Lung (tissue), 12 donors: ENCODE results near the gene LTBP1. TPM values are rescaled to one million over a fixed set of nuclear protein-coding genes. Genes with fewer than 3 reads are reported as not detected.

Source experiments
- ATAC-seq: fragments of 200-7000 bp; cut with Tn5 transposase; one replicate; pipeline ENCODE4 v1.9.1; 2020; ENCODE audit warnings: moderate number of reproducible peaks; ENCODE audit not compliant: insufficient read depth, low FRiP score
- DNase-seq, 3 donors: peaks; one replicate each; pipeline ENCODE4 v3.0.0-alpha.2; 2013 to 2017
- H3K27ac ChIP-seq, 2 donors: one replicate each; pipeline ENCODE4 v1.5.1; 2013; ENCODE audit warnings: mild to moderate bottlenecking in 2 of 2, moderate library complexity in 2 of 2, control low read depth in 1 of 2, inconsistent platforms in 1 of 2, low read depth in 1 of 2, low read length in 1 of 2
- H3K27me3 ChIP-seq, 3 donors: one replicate each; pipeline ENCODE4 v1.5.1; 2013; ENCODE audit warnings: low read length in 2 of 3; ENCODE audit not compliant: control insufficient read depth in 3 of 3, insufficient read depth in 3 of 3
- H3K36me3 ChIP-seq, 4 donors: one replicate each; pipeline ENCODE4 v1.5.1; 2013; ENCODE audit warnings: low read length in 4 of 4, mild to moderate bottlenecking in 1 of 4, moderate library complexity in 1 of 4; ENCODE audit not compliant: control insufficient read depth in 4 of 4, insufficient read depth in 4 of 4
- H3K4me1 ChIP-seq, 5 donors: one replicate each; pipeline ENCODE4 v1.5.1; 2013; ENCODE audit warnings: low read length in 5 of 5, mild to moderate bottlenecking in 2 of 5, moderate library complexity in 1 of 5; ENCODE audit not compliant: control insufficient read depth in 5 of 5, insufficient read depth in 5 of 5
- H3K4me3 ChIP-seq: one replicate; pipeline ENCODE4 v1.5.1; 2013; ENCODE audit warnings: mild to moderate bottlenecking, control low read depth, moderate library complexity
- H3K9ac ChIP-seq, 2 donors: one replicate each; pipeline ENCODE4 v1.5.1; 2013; ENCODE audit warnings: low read length in 2 of 2, control low read depth in 1 of 2; ENCODE audit not compliant: insufficient read depth in 1 of 2
- H3K9me3 ChIP-seq, 4 donors: one replicate each; pipeline ENCODE4 v1.5.1; 2013; ENCODE audit warnings: low read length in 3 of 4, mild to moderate bottlenecking in 1 of 4, moderate library complexity in 1 of 4; ENCODE audit not compliant: control insufficient read depth in 4 of 4, insufficient read depth in 3 of 4
- WGBS, 2 donors: extraction: QIAGEN DNeasy Blood & Tissue Kit; methylation state at CpG; one replicate each; pipeline ENCODE4 v1.1.7; 2013; 5-methylcytosine and 5-hydroxymethylcytosine counted together
- polyA plus RNA-seq, 2 donors: library from polyadenylated mRNA; stranded (reverse); fragments of 200-250 nt; gene quantifications; one replicate each; pipeline ENCODE4 v1.2.1, GENCODE V29; 2013
- total RNA-seq, 2 donors: library from RNA; depleted of rRNA in 1 of 2; stranded (reverse); fragments of >200 nt in 1 of 2; gene quantifications; one replicate each; pipeline ENCODE4 v1.2.1, GENCODE V29; 2014 to 2021
- TF ChIP-seq, protein P1 (sequence below): IDR thresholded peaks from 2 replicates; pipeline ENCODE4 v1.5.1; 2012; ENCODE audit warnings: mild to moderate bottlenecking; ENCODE audit errors: control extremely low read depth, extremely low read depth
- donor health status: control.
- donor health status: control.
- donor health status: Bipolar disorder and iron deficiency.
- donor health status: healthy.
- donor health status: DM: yes; HTN: yes; CAD: no.

Gene LTBP1
- total and polyA plus RNA-seq, 4 donors: 8.8 to 57.4 (median 28.6) TPM

DNA sequence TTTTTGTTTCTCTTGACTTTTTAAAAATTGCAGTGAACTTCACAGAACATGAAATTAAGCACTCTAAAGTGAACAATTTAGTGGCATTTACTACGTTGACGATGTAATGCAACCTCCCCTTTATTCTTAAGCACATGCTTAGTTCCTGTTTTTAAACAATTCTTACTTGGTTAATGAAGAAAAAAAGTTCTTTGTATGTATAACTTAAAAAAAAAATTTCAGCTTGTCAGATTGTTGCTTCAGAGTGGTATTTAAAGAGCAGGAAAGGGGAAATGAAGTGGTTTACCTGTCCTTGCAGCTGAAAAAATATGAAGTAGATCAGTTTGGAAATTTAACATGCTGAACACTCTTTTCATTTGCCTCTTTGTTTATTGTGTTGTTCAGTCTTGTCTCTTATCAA lies 434.0 kb downstream of the LTBP1 start:
- H3K4me1 ChIP-seq: peaks cover 0 to 18% (median 2%) of the 10 kb centered on the region in 5 donors
- no peak for DNase-seq
- no peak for ATAC-seq
- no peak overlapping the region for H3K9ac ChIP-seq
- no peaks in the 10 kb centered on the region for H3K36me3 ChIP-seq
- H3K27me3 ChIP-seq: no peaks in the 10 kb centered on the region
- H3K9me3 ChIP-seq: no peaks in the 10 kb centered on the region
- TF ChIP-seq, protein P1, sequence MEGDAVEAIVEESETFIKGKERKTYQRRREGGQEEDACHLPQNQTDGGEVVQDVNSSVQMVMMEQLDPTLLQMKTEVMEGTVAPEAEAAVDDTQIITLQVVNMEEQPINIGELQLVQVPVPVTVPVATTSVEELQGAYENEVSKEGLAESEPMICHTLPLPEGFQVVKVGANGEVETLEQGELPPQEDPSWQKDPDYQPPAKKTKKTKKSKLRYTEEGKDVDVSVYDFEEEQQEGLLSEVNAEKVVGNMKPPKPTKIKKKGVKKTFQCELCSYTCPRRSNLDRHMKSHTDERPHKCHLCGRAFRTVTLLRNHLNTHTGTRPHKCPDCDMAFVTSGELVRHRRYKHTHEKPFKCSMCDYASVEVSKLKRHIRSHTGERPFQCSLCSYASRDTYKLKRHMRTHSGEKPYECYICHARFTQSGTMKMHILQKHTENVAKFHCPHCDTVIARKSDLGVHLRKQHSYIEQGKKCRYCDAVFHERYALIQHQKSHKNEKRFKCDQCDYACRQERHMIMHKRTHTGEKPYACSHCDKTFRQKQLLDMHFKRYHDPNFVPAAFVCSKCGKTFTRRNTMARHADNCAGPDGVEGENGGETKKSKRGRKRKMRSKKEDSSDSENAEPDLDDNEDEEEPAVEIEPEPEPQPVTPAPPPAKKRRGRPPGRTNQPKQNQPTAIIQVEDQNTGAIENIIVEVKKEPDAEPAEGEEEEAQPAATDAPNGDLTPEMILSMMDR: no peak
- no peak overlapping the region for H3K4me3 ChIP-seq
- no peak overlapping the region for H3K27ac ChIP-seq
- 15 to 21% methylated on average over 2 of the region's 2 CpGs for WGBS, 2 donors

DNA sequence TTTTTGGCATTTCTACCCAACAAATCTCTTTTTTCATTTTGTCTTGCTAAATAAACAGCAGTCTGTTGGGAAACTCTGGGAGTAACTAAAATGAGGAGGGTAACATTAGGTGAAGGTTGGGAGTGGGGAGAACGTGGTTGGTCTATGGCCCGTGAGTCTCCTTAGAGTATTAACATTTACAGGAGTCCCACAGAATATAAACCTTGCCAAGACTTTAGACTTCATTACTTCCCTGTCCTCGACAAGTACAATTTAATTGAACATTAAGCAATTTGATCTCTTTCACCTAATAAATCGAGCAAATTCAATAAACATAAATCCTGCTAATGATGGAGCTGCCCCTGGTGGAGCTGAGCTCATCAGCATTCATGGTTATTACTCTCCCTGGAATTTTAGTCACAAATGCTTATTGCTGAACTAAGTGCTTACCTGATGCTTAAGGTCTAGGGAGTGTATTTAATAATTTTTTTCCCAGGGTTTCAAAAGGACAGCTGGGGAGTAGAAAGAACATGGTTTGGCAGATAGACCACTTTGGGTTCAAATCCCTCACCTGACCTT lies 434.6 kb downstream of the LTBP1 start:
- Histone ChIP-seq H3K27me3 (no peaks in the 10 kb centered on the region), H3K9ac (no peak overlapping the region), H3K36me3 (no peaks in the 10 kb centered on the region), H3K4me3 (no peak overlapping the region), H3K9me3 (no peaks in the 10 kb centered on the region), H3K27ac (no peak overlapping the region), H3K4me1 (peaks cover 0 to 18% (median 2%) of the 10 kb centered on the region in 5 donors)
- WGBS, 2 donors: 76 to 81% methylated on average over 4 of the region's 4 CpGs
- peak in 2 of 3 donors; percentile 53 to 69 for DNase-seq
- TF ChIP-seq, protein P1: no peak
- no peak for ATAC-seq

DNA sequence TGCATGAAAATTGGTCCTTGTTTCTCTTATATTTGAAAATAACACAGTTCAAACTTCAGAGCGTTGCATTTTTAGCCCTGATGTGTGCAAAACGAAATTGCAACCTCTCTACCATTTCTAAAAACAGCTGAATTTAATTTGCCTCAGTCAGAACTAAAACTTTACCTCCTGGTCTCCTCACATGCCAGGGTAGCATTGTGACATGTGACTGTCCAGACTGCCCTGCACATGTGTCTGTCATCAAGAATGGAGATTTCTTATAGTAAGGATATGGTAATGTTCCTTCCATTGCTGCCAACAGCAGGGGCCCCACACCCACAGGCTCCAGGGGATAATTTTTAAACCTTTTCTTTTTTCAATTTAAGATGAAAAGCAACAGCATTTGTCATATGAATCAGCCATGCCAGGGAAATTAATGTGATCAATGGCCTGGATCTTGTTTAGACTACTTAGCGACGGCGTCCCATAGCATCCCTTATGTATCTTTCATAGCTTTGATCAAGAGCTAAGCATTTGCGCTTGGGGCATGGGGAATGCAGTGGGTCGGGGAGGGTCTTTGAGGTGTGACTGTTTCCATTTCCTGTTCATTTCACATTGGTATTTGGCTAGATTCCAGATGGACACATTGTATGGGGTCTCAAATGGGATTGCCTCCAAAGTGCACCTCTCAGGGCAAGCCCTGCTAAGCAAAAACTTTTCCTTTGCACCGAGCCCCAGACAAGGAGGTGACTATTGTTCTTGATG lies 437.3 kb downstream of the LTBP1 start:
- Histone ChIP-seq H3K4me1 (peaks cover 2 to 26% (median 3%) of the 10 kb centered on the region in 5 donors), H3K9me3 (no peaks in the 10 kb centered on the region), H3K27me3 (no peaks in the 10 kb centered on the region), H3K27ac (no peak overlapping the region), H3K4me3 (no peak overlapping the region), H3K9ac (no peak overlapping the region), H3K36me3 (no peaks in the 10 kb centered on the region)
- TF ChIP-seq, protein P1: no peak
- 90 to 94% methylated on average over 8 of the region's 8 CpGs for WGBS, 2 donors
- DNase-seq: no peak
- no peak for ATAC-seq
